GM12878 (cell line): ENCODE results near the gene EID1. TPM values are rescaled to one million over a fixed set of nuclear protein-coding genes. Genes with fewer than 3 reads are reported as not detected.

ENCODE experiments used
- CBX5 ChIP-seq: sonication (generic); IDR thresholded peaks from 2 replicates; pipeline ENCODE4 v1.6.1; 2016; ENCODE audit warnings: low read depth, moderate library complexity, mild to moderate bottlenecking, inconsistent platforms
- DPF2 ChIP-seq: fragments of 450-650 bp; IDR thresholded peaks from 2 replicates; pipeline ENCODE4 v1.6.1; 2017; ENCODE audit warnings: mild to moderate bottlenecking
- EGR1 ChIP-seq, 2 experiments: IDR thresholded peaks; 1 replicate in 1 of 2; 2 replicates in 1 of 2; pipeline ENCODE4 v1.6.1; 2011 to 2012; ENCODE audit warnings: low read depth in 2 of 2, low read length in 2 of 2, borderline replicate concordance in 1 of 2, mild to moderate bottlenecking in 1 of 2, moderate library complexity in 1 of 2
- GATAD2B ChIP-seq: fragments of 450-650 bp; conservative IDR thresholded peaks from 2 replicates; pipeline ENCODE4 v1.6.1; 2017; ENCODE audit warnings: low read depth, mild to moderate bottlenecking, moderate library complexity
- MYC ChIP-seq: IDR thresholded peaks from 2 replicates; pipeline ENCODE4 v1.6.1; 2011; ENCODE audit warnings: mild to moderate bottlenecking, low read length, moderate library complexity, inconsistent platforms; ENCODE audit not compliant: insufficient read depth, insufficient replicate concordance, insufficient read length, severe bottlenecking
- NBN ChIP-seq: fragments of 450-650 bp; IDR thresholded peaks from 2 replicates; pipeline ENCODE4 v1.6.1; 2016
- POLR2AphosphoS2 ChIP-seq: IDR thresholded peaks from 2 replicates; pipeline ENCODE4 v1.6.1; 2011; ENCODE audit warnings: low read depth, mild to moderate bottlenecking, low read length, improper control_type of control experiment, moderate library complexity
- SUZ12 ChIP-seq: fragments of 200-600 bp; sonication (generic); IDR thresholded peaks from one replicate; pipeline ENCODE4 v1.6.1; 2018; ENCODE audit warnings: antibody characterized with exemption, mild to moderate bottlenecking; ENCODE audit not compliant: unreplicated experiment
- polyA plus RNA-seq, 11 experiments: library from polyadenylated mRNA; depleted of rRNA in 4 of 11; unstranded in 6 of 11; stranded (reverse) in 5 of 11; fragments of >200 nt; fragmentation: Nextera tagmentation in 4 of 11; fragmentation: Illumina TruSeq in 1 of 11; extraction: Ambion mirVana in 4 of 11; extraction: Trizol in 1 of 11; gene quantifications; 1 replicate in 1 of 11; 2 replicates in 10 of 11; pipeline versions ENCODE4 v1.2.1 to v1.2.3, GENCODE V29; 2011 to 2016; ENCODE audit warnings: inconsistent platforms in 2 of 11, missing spikeins in 2 of 11, low read depth in 1 of 11
- total RNA-seq, 4 experiments: library from RNA; depleted of rRNA in 3 of 4; stranded (reverse); fragments of >200 nt in 3 of 4; fragmentation: Illumina TruSeq in 1 of 4; extraction: Trizol in 1 of 4; gene quantifications; 2 replicates each; pipeline versions ENCODE4 v1.2.1 to v1.2.3, GENCODE V29; 2013 to 2021
- TF ChIP-seq, protein P1 (sequence below): fragments of 450-650 bp; conservative IDR thresholded peaks from 2 replicates; pipeline ENCODE4 v1.6.1; 2017; ENCODE audit warnings: mild to moderate bottlenecking, moderate library complexity
- TF ChIP-seq, protein P2 (sequence below): fragments of 450-650 bp; IDR thresholded peaks from 2 replicates; pipeline ENCODE4 v1.6.1; 2018; ENCODE audit warnings: borderline replicate concordance, mild to moderate bottlenecking; ENCODE audit not compliant: partially characterized antibody
- TF ChIP-seq, protein P3 (sequence below): fragments of 450-650 bp; IDR thresholded peaks from 2 replicates; pipeline ENCODE4 v1.6.1; 2018; ENCODE audit warnings: mild to moderate bottlenecking, low read depth, moderate library complexity; ENCODE audit not compliant: partially characterized antibody
- TF ChIP-seq, protein P4 (sequence below): fragments of 450-650 bp; IDR thresholded peaks from 2 replicates; pipeline ENCODE4 v1.6.1; 2016; ENCODE audit warnings: mild to moderate bottlenecking

EID1 gene
- total and polyA plus RNA-seq, 10 of the 15 experiments (the other 5 are each of a cell fraction or from before 2014, with no cell fraction given), result 45.6 to 210 (median 124) TPM

DNA sequence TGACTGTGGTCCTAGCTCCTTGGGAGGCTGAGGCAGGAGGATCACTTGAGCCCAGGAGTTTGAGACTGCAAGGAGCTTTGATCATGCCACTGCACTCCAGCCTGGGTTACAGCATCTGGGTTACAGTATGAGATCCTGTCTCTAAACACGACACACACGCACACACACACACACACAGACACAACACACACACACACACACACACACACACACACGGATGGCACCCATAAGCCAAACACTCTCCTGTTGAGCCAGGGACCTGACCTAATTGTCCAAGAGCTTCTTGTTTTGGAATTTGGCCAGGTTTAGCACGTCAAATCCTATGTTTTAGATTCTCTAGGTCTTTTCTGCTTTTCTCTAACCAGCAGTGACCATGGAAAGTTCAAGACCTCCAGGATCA is 26.8 kb downstream of the EID1 start (continued):
- TF ChIP-seq, protein P1, sequence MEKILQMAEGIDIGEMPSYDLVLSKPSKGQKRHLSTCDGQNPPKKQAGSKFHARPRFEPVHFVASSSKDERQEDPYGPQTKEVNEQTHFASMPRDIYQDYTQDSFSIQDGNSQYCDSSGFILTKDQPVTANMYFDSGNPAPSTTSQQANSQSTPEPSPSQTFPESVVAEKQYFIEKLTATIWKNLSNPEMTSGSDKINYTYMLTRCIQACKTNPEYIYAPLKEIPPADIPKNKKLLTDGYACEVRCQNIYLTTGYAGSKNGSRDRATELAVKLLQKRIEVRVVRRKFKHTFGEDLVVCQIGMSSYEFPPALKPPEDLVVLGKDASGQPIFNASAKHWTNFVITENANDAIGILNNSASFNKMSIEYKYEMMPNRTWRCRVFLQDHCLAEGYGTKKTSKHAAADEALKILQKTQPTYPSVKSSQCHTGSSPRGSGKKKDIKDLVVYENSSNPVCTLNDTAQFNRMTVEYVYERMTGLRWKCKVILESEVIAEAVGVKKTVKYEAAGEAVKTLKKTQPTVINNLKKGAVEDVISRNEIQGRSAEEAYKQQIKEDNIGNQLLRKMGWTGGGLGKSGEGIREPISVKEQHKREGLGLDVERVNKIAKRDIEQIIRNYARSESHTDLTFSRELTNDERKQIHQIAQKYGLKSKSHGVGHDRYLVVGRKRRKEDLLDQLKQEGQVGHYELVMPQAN, result no peak
- TF ChIP-seq MYC (no peak), POLR2AphosphoS2 (no peak), CBX5 (no peak), DPF2 (no peak), NBN (no peak), SUZ12 (no peak), GATAD2B (no peak), EGR1 (IDR thresholded peaks at IDR 0.05; ENCODE audit: borderline replicate concordance in 1 of 2, low read depth in 2 of 2, low read length in 2 of 2) (no peak)
- TF ChIP-seq, protein P2, sequence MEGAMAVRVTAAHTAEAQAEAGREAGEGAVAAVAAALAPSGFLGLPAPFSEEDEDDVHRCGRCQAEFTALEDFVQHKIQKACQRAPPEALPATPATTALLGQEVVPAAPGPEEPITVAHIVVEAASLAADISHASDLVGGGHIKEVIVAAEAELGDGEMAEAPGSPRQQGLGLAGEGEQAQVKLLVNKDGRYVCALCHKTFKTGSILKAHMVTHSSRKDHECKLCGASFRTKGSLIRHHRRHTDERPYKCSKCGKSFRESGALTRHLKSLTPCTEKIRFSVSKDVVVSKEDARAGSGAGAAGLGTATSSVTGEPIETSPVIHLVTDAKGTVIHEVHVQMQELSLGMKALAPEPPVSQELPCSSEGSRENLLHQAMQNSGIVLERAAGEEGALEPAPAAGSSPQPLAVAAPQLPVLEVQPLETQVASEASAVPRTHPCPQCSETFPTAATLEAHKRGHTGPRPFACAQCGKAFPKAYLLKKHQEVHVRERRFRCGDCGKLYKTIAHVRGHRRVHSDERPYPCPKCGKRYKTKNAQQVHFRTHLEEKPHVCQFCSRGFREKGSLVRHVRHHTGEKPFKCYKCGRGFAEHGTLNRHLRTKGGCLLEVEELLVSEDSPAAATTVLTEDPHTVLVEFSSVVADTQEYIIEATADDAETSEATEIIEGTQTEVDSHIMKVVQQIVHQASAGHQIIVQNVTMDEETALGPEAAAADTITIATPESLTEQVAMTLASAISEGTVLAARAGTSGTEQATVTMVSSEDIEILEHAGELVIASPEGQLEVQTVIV, result no peak
- TF ChIP-seq, protein P3, sequence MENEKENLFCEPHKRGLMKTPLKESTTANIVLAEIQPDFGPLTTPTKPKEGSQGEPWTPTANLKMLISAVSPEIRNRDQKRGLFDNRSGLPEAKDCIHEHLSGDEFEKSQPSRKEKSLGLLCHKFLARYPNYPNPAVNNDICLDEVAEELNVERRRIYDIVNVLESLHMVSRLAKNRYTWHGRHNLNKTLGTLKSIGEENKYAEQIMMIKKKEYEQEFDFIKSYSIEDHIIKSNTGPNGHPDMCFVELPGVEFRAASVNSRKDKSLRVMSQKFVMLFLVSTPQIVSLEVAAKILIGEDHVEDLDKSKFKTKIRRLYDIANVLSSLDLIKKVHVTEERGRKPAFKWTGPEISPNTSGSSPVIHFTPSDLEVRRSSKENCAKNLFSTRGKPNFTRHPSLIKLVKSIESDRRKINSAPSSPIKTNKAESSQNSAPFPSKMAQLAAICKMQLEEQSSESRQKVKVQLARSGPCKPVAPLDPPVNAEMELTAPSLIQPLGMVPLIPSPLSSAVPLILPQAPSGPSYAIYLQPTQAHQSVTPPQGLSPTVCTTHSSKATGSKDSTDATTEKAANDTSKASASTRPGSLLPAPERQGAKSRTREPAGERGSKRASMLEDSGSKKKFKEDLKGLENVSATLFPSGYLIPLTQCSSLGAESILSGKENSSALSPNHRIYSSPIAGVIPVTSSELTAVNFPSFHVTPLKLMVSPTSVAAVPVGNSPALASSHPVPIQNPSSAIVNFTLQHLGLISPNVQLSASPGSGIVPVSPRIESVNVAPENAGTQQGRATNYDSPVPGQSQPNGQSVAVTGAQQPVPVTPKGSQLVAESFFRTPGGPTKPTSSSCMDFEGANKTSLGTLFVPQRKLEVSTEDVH, result no peak
- TF ChIP-seq, protein P4, sequence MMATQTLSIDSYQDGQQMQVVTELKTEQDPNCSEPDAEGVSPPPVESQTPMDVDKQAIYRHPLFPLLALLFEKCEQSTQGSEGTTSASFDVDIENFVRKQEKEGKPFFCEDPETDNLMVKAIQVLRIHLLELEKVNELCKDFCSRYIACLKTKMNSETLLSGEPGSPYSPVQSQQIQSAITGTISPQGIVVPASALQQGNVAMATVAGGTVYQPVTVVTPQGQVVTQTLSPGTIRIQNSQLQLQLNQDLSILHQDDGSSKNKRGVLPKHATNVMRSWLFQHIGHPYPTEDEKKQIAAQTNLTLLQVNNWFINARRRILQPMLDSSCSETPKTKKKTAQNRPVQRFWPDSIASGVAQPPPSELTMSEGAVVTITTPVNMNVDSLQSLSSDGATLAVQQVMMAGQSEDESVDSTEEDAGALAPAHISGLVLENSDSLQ, result no peak
